GM23338 (cell line): ENCODE measurements around the gene KLHL40. TPM values are rescaled to one million over a fixed set of nuclear protein-coding genes. Genes with fewer than 3 reads are reported as not detected.
A peak's percentile ranks its signal among the peaks of the same experiment; 100 is the strongest.

ENCODE experiments used
- ATAC-seq: fragments of 200-7000 bp; cut with Tn5 transposase; 3 replicates; pipeline ENCODE4 v1.9.1; 2020
- DNase-seq: peaks from one replicate; pipeline ENCODE4 v3.0.0-alpha.2; 2015; ENCODE audit warnings: low spot score
- H2AFZ ChIP-seq: fragments of 200-600 bp; sonication (generic); 2 replicates; pipeline ENCODE4 v1.8.0; 2016; ENCODE audit warnings: antibody characterized with exemption, mild to moderate bottlenecking, moderate library complexity
- H3F3A ChIP-seq: fragments of 200-600 bp; sonication (generic); replicated peaks from 2 replicates; pipeline ENCODE4 v1.8.0; 2017; ENCODE audit warnings: antibody characterized with exemption, mixed run types, low read depth
- H3K27ac ChIP-seq: fragments of 200-600 bp; sonication (generic); 2 replicates; pipeline ENCODE4 v1.6.1; 2016; ENCODE audit warnings: low read depth
- H3K27me3 ChIP-seq: fragments of 200-600 bp; sonication (generic); 2 replicates; pipeline ENCODE4 v1.8.0; 2016; ENCODE audit warnings: mild to moderate bottlenecking, mixed run types, moderate library complexity; ENCODE audit not compliant: insufficient read depth
- H3K36me3 ChIP-seq: fragments of 200-600 bp; sonication (generic); 2 replicates; pipeline ENCODE4 v1.8.0; 2016; ENCODE audit warnings: mild to moderate bottlenecking; ENCODE audit not compliant: insufficient read depth
- H3K4me1 ChIP-seq: fragments of 200-600 bp; sonication (generic); 2 replicates; pipeline ENCODE4 v1.8.0; 2016; ENCODE audit warnings: mild to moderate bottlenecking, moderate library complexity; ENCODE audit not compliant: insufficient read depth
- H3K4me2 ChIP-seq: fragments of 200-600 bp; sonication (generic); 2 replicates; pipeline ENCODE4 v1.7.1; 2017; ENCODE audit warnings: mixed run types
- H3K4me3 ChIP-seq: fragments of 200-600 bp; sonication (generic); 2 replicates; pipeline ENCODE4 v1.6.1; 2016; ENCODE audit warnings: mixed run types
- H3K79me2 ChIP-seq: fragments of 200-600 bp; sonication (generic); replicated peaks from 2 replicates; pipeline ENCODE4 v1.8.0; 2017; ENCODE audit warnings: mild to moderate bottlenecking; ENCODE audit not compliant: insufficient read depth
- H3K9me2 ChIP-seq: fragments of 200-600 bp; sonication (generic); 2 replicates; pipeline ENCODE4 v1.8.0; 2017; ENCODE audit not compliant: insufficient read depth
- H4K20me1 ChIP-seq: fragments of 200-600 bp; sonication (generic); replicated peaks from 2 replicates; pipeline ENCODE4 v1.8.0; 2017; ENCODE audit warnings: mild to moderate bottlenecking; ENCODE audit not compliant: insufficient read depth
- H3K27ac Mint-ChIP-seq: 2 replicates; pipeline ENCODE4 v1.8.0; 2020; ENCODE audit warnings: inconsistent platforms, mild to moderate bottlenecking, moderate library complexity, mixed read lengths
- H3K27me3 Mint-ChIP-seq: 3 replicates; pipeline ENCODE4 v1.8.0; 2022; ENCODE audit warnings: low read depth, mild to moderate bottlenecking, moderate library complexity, mixed read lengths, inconsistent platforms; ENCODE audit not compliant: insufficient read depth, poor library complexity
- H3K36me3 Mint-ChIP-seq: 3 replicates; pipeline ENCODE4 v1.8.0; 2021; ENCODE audit warnings: low read depth, mild to moderate bottlenecking, inconsistent platforms, moderate library complexity, mixed read lengths
- H3K4me1 Mint-ChIP-seq: 3 replicates; pipeline ENCODE4 v1.8.0; 2020; ENCODE audit warnings: mild to moderate bottlenecking, inconsistent platforms, mixed read lengths
- H3K4me3 Mint-ChIP-seq: 3 replicates; pipeline ENCODE4 v1.8.0; 2021; ENCODE audit warnings: moderate library complexity, mild to moderate bottlenecking, inconsistent platforms, mixed read lengths
- H3K9me3 Mint-ChIP-seq: 3 replicates; pipeline ENCODE4 v1.8.0; 2020; ENCODE audit warnings: moderate library complexity, mild to moderate bottlenecking, inconsistent platforms, mixed read lengths
- CREB1 ChIP-seq: fragments of 250-450 bp; sonication (Bioruptor Pico); IDR thresholded peaks from 2 replicates; pipeline ENCODE4 v1.5.0; 2020; ENCODE audit warnings: low read depth, mild to moderate bottlenecking, moderate library complexity
- CTCF ChIP-seq, 2 experiments: fragments of 200-600 bp in 1 of 2; sonication (generic) in 1 of 2; conservative IDR thresholded peaks; 2 replicates each; pipeline versions ENCODE4 v1.5.1 to v1.6.1; 2016 to 2017; ENCODE audit warnings: antibody characterized with exemption in 2 of 2, low read depth in 2 of 2, mild to moderate bottlenecking in 2 of 2, moderate library complexity in 1 of 2
- EZH2 ChIP-seq: fragments of 200-600 bp; sonication (generic); IDR thresholded peaks from one replicate; pipeline ENCODE4 v1.8.0; 2017; ENCODE audit warnings: antibody characterized with exemption, mild to moderate bottlenecking, low read depth; ENCODE audit not compliant: unreplicated experiment
- EZH2phosphoT487 ChIP-seq: fragments of 200-600 bp; sonication (generic); IDR thresholded peaks from one replicate; pipeline ENCODE4 v1.8.1; 2018; ENCODE audit warnings: antibody characterized with exemption; ENCODE audit not compliant: unreplicated experiment
- JUNB ChIP-seq: IDR thresholded peaks from one replicate; pipeline ENCODE4 v1.6.1; 2016; ENCODE audit warnings: antibody characterized with exemption; ENCODE audit not compliant: unreplicated experiment
- NANOG ChIP-seq: IDR thresholded peaks from 2 replicates; pipeline ENCODE4 v1.6.1; 2016; ENCODE audit warnings: antibody characterized with exemption, borderline replicate concordance
- POLR2AphosphoS5 ChIP-seq: IDR thresholded peaks from 2 replicates; pipeline ENCODE4 v1.6.1; 2016; ENCODE audit warnings: antibody characterized with exemption, low read depth
- REST ChIP-seq: IDR thresholded peaks from one replicate; pipeline ENCODE4 v1.6.1; 2018; ENCODE audit warnings: antibody characterized with exemption; ENCODE audit not compliant: unreplicated experiment
- STAT1 ChIP-seq: IDR thresholded peaks from one replicate; pipeline ENCODE4 v1.6.1; 2016; ENCODE audit warnings: antibody characterized with exemption; ENCODE audit not compliant: unreplicated experiment
- ZNF114 ChIP-seq: fragments of 250-450 bp; sonication (Bioruptor Pico); IDR thresholded peaks from 2 replicates; pipeline ENCODE4 v1.5.0; 2020; ENCODE audit warnings: mild to moderate bottlenecking, moderate library complexity
- ZNF331 ChIP-seq: fragments of 250-450 bp; sonication (Bioruptor Pico); IDR thresholded peaks from 2 replicates; pipeline ENCODE4 v1.5.0; 2020; ENCODE audit warnings: low read depth, mild to moderate bottlenecking, moderate library complexity
- ZNF462 ChIP-seq: fragments of 250-450 bp; sonication (Bioruptor Pico); IDR thresholded peaks from 2 replicates; pipeline ENCODE4 v1.5.0; 2020; ENCODE audit warnings: mild to moderate bottlenecking, moderate library complexity
- polyA plus RNA-seq: library from polyadenylated mRNA; unstranded; fragments of >200 nt; fragmentation: Nextera tagmentation; extraction: Ambion mirVana; gene quantifications from 2 replicates; pipeline ENCODE4 v1.2.1, GENCODE V29; 2016
- total RNA-seq: library from RNA; depleted of rRNA; stranded (reverse); fragments of >200 nt; shearing (Covaris generic); gene quantifications from 2 replicates; pipeline ENCODE4 v1.2.3, GENCODE V29; 2014
- TF ChIP-seq, protein P1 (sequence below): IDR thresholded peaks from 2 replicates; pipeline ENCODE4 v1.6.1; 2016; ENCODE audit warnings: antibody characterized with exemption

The KLHL40 gene
- total and polyA plus RNA-seq, 2 experiments from 2014 or later: not detected

DNA sequence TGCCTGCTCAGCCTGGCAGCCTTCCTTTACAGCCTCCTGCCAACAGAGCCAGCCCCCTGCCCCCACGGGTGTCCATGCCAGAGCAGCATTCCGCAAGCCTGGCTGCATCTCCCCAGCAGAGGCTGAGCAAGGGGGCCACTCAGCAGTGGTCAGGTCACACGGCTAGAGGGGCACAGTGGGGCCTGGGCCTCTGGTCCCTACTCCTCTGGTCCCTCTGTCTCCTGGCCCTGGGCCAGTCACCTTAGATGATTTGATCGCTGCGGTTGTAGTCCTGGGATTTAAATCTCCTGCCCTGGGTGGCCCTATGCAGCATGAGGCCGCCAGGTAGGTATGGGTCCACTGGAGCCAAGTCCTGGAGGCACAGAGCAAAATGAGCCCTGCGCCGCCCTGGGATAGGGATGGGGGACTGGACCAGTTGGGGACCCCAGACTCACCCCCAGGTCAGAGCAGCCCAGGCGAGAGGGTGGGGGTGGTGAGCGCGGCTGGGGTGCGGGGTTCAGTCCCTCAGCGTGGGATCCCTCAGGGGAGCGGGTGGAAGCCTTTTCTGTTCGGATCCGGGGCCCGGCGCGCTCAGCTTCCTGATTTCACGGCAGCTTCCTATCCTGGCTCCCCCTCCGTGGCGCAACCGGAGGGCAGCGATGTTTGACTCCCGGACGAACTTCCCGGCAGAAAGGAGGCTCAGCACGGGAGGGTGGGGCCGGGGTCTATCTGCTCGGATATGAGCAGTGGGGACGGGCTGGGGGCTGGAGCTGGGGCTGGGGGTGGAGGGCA lies 31.6 kb upstream of the KLHL40 start, which contains the start of gene ZBTB47:
TSS of gene ZBTB47 (plus strand) at position 138 of the 771 bp plus-strand sequence. CDS start 4,659 bp downstream, outside the sequence.
- peak within 1 kb of the TSS; percentile 91 for H2AFZ ChIP-seq
- H3K36me3 ChIP-seq: no peaks in the 10 kb centered on the region
- no peak within 1 kb of the TSS for H3K27ac ChIP-seq
- peak within 1 kb of the TSS; percentile 86 for H3K4me3 Mint-ChIP-seq
- TF ChIP-seq ZNF331 (CRISPR knock-in tag) (no peak), ZNF114 (no peak), REST (no peak), CREB1 (CRISPR knock-in tag) (no peak), EZH2 (no peak), CTCF (conservative IDR thresholded peaks at IDR 0.05; ENCODE audit: low read depth in 2 of 2) (no peak), NANOG (no peak), POLR2AphosphoS5 (no peak), EZH2phosphoT487 (no peak), ZNF462 (CRISPR knock-in tag) (no peak), STAT1 (no peak), JUNB (no peak)
- TF ChIP-seq, protein P1, sequence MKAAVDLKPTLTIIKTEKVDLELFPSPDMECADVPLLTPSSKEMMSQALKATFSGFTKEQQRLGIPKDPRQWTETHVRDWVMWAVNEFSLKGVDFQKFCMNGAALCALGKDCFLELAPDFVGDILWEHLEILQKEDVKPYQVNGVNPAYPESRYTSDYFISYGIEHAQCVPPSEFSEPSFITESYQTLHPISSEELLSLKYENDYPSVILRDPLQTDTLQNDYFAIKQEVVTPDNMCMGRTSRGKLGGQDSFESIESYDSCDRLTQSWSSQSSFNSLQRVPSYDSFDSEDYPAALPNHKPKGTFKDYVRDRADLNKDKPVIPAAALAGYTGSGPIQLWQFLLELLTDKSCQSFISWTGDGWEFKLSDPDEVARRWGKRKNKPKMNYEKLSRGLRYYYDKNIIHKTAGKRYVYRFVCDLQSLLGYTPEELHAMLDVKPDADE: no peak
- no peaks in the 10 kb centered on the region for H3K27me3 ChIP-seq
- no peaks in the 10 kb centered on the region; the same call in 2 of the 3 replicates for H3K9me3 Mint-ChIP-seq
- H3F3A ChIP-seq: no peaks in the 10 kb centered on the region
- H3K4me2 ChIP-seq: peak within 1 kb of the TSS; percentile 90
- no peak within 1 kb of the TSS for H3K27ac Mint-ChIP-seq
- peaks cover 45% of the 10 kb centered on the region for H3K4me1 Mint-ChIP-seq
- H4K20me1 ChIP-seq: no peaks in the 10 kb centered on the region; the same call in 1 of the 2 replicates
- H3K27me3 Mint-ChIP-seq: peaks cover 13% of the 10 kb centered on the region
- peaks cover 10% of the 10 kb centered on the region for H3K36me3 Mint-ChIP-seq
- H3K4me1 ChIP-seq: peaks cover 22% of the 10 kb centered on the region
- peak within 1 kb of the TSS; percentile 76 for H3K4me3 ChIP-seq
- peak; percentile 13 for ATAC-seq
- no peaks in the 10 kb centered on the region for H3K79me2 ChIP-seq
- no peaks in the 10 kb centered on the region for H3K9me2 ChIP-seq
- DNase-seq: peak; percentile 52
